HepG2 (cell line): ENCODE results near the gene HMBS. TPM values are rescaled to one million over a fixed set of nuclear protein-coding genes. Genes with fewer than 3 reads are reported as not detected.
A peak's percentile ranks its signal among the peaks of the same experiment; 100 is the strongest.

Experiments
- AKAP8 ChIP-seq: sonication (generic); formaldehyde crosslinking; IDR thresholded peaks from 2 replicates; pipeline ENCODE4 v1.5.1; 2020; ENCODE audit warnings: mild to moderate bottlenecking, missing genetic modification reagents
- CHD4 ChIP-seq: fragments of 200-600 bp; sonication (generic); IDR thresholded peaks from 2 replicates; pipeline ENCODE4 v1.7.0; 2017; ENCODE audit warnings: mild to moderate bottlenecking, low read length, borderline replicate concordance
- DPF2 ChIP-seq: sonication (generic); formaldehyde crosslinking; IDR thresholded peaks from 2 replicates; pipeline ENCODE4 v1.4.0; 2020; ENCODE audit warnings: mild to moderate bottlenecking, low read depth, missing genetic modification reagents, borderline replicate concordance
- ERF ChIP-seq: IDR thresholded peaks from 2 replicates; pipeline ENCODE4 v1.6.1; 2018; ENCODE audit warnings: missing biosample characterization, missing genetic modification reagents
- FOXP1 ChIP-seq, 2 experiments: fragments of 450-650 bp in 1 of 2; IDR thresholded peaks; 2 replicates each; pipeline ENCODE4 v1.6.1; 2017 to 2018; ENCODE audit warnings: antibody characterized with exemption in 1 of 2
- JUND ChIP-seq: sonication (generic); formaldehyde crosslinking; IDR thresholded peaks from 2 replicates; pipeline ENCODE4 v1.8.0; 2022; ENCODE audit warnings: mild to moderate bottlenecking, missing genetic modification reagents
- MEIS1 ChIP-seq: sonication (generic); formaldehyde crosslinking; IDR thresholded peaks from 2 replicates; pipeline ENCODE4 v1.9.0; 2021; ENCODE audit warnings: mild to moderate bottlenecking, missing genetic modification reagents, moderate library complexity, borderline replicate concordance
- NR2C2 ChIP-seq: sonication (generic); formaldehyde crosslinking; IDR thresholded peaks from 2 replicates; pipeline ENCODE4 v1.4.0; 2020; ENCODE audit warnings: missing genetic modification reagents, mild to moderate bottlenecking, moderate library complexity, borderline replicate concordance
- RBAK ChIP-seq: sonication (generic); formaldehyde crosslinking; IDR thresholded peaks from 2 replicates; pipeline ENCODE4 v1.5.1; 2020; ENCODE audit warnings: mild to moderate bottlenecking, missing genetic modification reagents
- SMAD9 ChIP-seq: sonication (generic); formaldehyde crosslinking; IDR thresholded peaks from 2 replicates; pipeline ENCODE4 v1.5.1; 2020; ENCODE audit warnings: mild to moderate bottlenecking, missing genetic modification reagents
- SNRNP70 ChIP-seq: fragments of 200-400 bp; formaldehyde crosslinking; IDR thresholded peaks from 2 replicates; pipeline ENCODE4 v1.6.1; 2017; ENCODE audit warnings: mild to moderate bottlenecking, low read depth, low read length, moderate library complexity
- SP1 ChIP-seq, 2 experiments: fragments of 450-650 bp in 1 of 2; sonication (generic) in 1 of 2; formaldehyde crosslinking in 1 of 2; IDR thresholded peaks; 2 replicates each; pipeline versions ENCODE4 v1.4.0 to v1.6.1; 2016 to 2020; ENCODE audit warnings: missing genetic modification reagents in 1 of 2
- TGIF2 ChIP-seq: IDR thresholded peaks from 2 replicates; pipeline ENCODE4 v1.6.1; 2016; ENCODE audit warnings: control low read depth, missing compliant biosample characterization
- ZBTB7A ChIP-seq: sonication (generic); formaldehyde crosslinking; IDR thresholded peaks from 2 replicates; pipeline ENCODE4 v1.8.0; 2022; ENCODE audit warnings: mild to moderate bottlenecking, missing genetic modification reagents
- ZKSCAN8 ChIP-seq: IDR thresholded peaks from 2 replicates; pipeline ENCODE4 v1.6.1; 2016; ENCODE audit warnings: borderline replicate concordance, missing genetic modification reagents, missing compliant biosample characterization
- ZMAT3 ChIP-seq: sonication (generic); formaldehyde crosslinking; conservative IDR thresholded peaks from 2 replicates; pipeline ENCODE4 v1.7.0; 2021; ENCODE audit warnings: missing genetic modification reagents
- ZNF484 ChIP-seq: sonication (generic); formaldehyde crosslinking; IDR thresholded peaks from 2 replicates; pipeline ENCODE4 v1.5.1; 2020; ENCODE audit warnings: mild to moderate bottlenecking, low read depth, missing genetic modification reagents, borderline replicate concordance
- ZNF543 ChIP-seq: sonication (generic); formaldehyde crosslinking; IDR thresholded peaks from 2 replicates; pipeline ENCODE4 v1.4.0; 2020; ENCODE audit warnings: mild to moderate bottlenecking, missing genetic modification reagents
- ZNF549 ChIP-seq: sonication (generic); formaldehyde crosslinking; IDR thresholded peaks from 2 replicates; pipeline ENCODE4 v1.5.0; 2020; ENCODE audit warnings: missing genetic modification reagents
- ZNF619 ChIP-seq: sonication (generic); formaldehyde crosslinking; IDR thresholded peaks from 2 replicates; pipeline ENCODE4 v1.4.0; 2020; ENCODE audit warnings: mild to moderate bottlenecking, missing genetic modification reagents
- ZNF768 ChIP-seq: sonication (generic); formaldehyde crosslinking; IDR thresholded peaks from 2 replicates; pipeline ENCODE4 v1.4.0; 2020; ENCODE audit warnings: missing genetic modification reagents
- ZNF841 ChIP-seq: sonication (generic); formaldehyde crosslinking; IDR thresholded peaks from 2 replicates; pipeline ENCODE4 v1.8.1; 2023; ENCODE audit warnings: missing genetic modification reagents, borderline replicate concordance
- polyA plus RNA-seq, 8 experiments: library from polyadenylated mRNA; depleted of rRNA in 3 of 8; stranded (reverse) in 7 of 8; unstranded in 1 of 8; fragments of >200 nt; fragmentation: Illumina TruSeq in 4 of 8; extraction: Trizol in 4 of 8; gene quantifications; 2 replicates each; pipeline versions ENCODE4 v1.2.1 to v1.2.3, GENCODE V29; 2011 to 2016; ENCODE audit warnings: low read depth in 4 of 8, missing spikeins in 1 of 8, mixed read lengths in 1 of 8; ENCODE audit not compliant: insufficient read depth in 1 of 8
- total RNA-seq, 5 experiments: library from RNA; depleted of rRNA; stranded (reverse); fragments of >200 nt; fragmentation: Illumina TruSeq; extraction: Trizol; gene quantifications; 2 replicates each; pipeline ENCODE4 v1.2.3, GENCODE V29; 2016; ENCODE audit warnings: low read depth in 1 of 5
- TF ChIP-seq, protein P1 (sequence below): sonication (generic); formaldehyde crosslinking; IDR thresholded peaks from 2 replicates; pipeline ENCODE4 v1.4.0; 2020; ENCODE audit warnings: missing genetic modification reagents
- TF ChIP-seq, protein P2 (sequence below): sonication (generic); formaldehyde crosslinking; IDR thresholded peaks from 2 replicates; pipeline ENCODE4 v1.4.0; 2020; ENCODE audit warnings: missing genetic modification reagents
- TF ChIP-seq, protein P3 (sequence below): sonication (generic); formaldehyde crosslinking; IDR thresholded peaks from 2 replicates; pipeline ENCODE4 v1.5.0; 2020; ENCODE audit warnings: mild to moderate bottlenecking, missing genetic modification reagents

Gene HMBS
- total and polyA plus RNA-seq, 2 of the 13 experiments (the other 11 are each of a cell fraction or from before 2014, with no cell fraction given), result 9.4 to 46.9 TPM

DNA sequence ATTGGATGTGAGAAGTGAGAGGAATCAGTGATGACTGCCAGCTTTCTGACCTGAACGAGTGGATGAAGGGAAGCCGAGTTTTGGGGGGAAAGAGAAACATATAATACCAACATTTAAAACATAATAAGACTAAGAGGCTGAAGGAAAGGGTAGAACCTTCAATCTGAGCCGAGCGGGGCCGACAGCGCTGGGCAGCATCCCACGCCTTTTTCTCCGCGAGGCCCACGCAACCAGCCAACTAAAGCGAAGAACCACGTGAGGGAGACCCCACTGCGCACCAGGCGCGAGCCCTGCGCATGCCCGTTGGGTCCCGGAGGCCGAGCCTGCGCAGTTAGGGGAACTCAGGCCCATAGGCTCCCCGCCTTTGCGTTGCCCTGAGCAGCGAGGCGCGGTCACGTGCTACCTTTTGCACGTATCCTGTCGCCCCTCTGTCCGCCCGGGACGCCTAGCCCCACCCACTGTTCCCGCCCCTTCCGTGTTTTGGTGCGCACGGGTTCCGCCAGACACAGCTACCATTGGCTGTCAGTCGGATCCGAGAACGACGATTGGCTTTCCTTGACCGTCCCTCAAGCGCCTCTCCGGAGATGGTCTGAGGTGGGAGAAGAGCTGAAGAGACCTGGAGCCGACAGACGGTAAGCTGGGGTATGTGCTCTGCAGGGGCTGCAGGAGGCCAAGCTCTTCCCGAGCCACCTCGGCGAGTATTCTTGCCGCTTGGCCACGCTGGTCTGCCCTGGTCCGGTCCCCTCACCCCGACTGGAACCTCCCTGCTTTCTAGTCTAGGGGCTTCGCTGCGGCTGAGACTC, 36.5 kb downstream of the HMBS start, which contains the start of gene HINFP (continued):
- TF ChIP-seq CHD4 (no peak), DPF2 (CRISPR knock-in tag) (no peak; the same call in 1 of the 2 replicates), ZNF619 (CRISPR knock-in tag) (no peak), MEIS1 (CRISPR knock-in tag) (0 out of 2 replicates have a peak, but pooled peaks have one; percentile 15), FOXP1 (IDR thresholded peaks at IDR 0.05) (no peak), FOXP1 (CRISPR knock-in tag; IDR thresholded peaks at IDR 0.05) (no peak), ZKSCAN8 (peak; percentile 16; the same call in 1 of the 2 replicates), SNRNP70 (no peak), ZMAT3 (CRISPR knock-in tag) (no peak), AKAP8 (CRISPR knock-in tag) (no peak), JUND (CRISPR knock-in tag) (no peak), ZNF841 (CRISPR knock-in tag) (no peak), ZNF549 (CRISPR knock-in tag) (no peak), ERF (CRISPR knock-in tag) (peak; percentile 13), NR2C2 (CRISPR knock-in tag) (no peak; the same call in 1 of the 2 replicates), TGIF2 (peak; percentile 69), ZNF484 (CRISPR knock-in tag) (no peak), ZBTB7A (no peak), SP1 (IDR thresholded peaks at IDR 0.05) (no peak), SP1 (CRISPR knock-in tag; IDR thresholded peaks at IDR 0.05) (peak; percentile 85), ZNF768 (no peak; the same call in 1 of the 2 replicates), RBAK (CRISPR knock-in tag) (no peak), ZNF543 (CRISPR knock-in tag) (0 out of 2 replicates have a peak, but pooled peaks have one; percentile 22), SMAD9 (no peak)
- TF ChIP-seq, protein P1, sequence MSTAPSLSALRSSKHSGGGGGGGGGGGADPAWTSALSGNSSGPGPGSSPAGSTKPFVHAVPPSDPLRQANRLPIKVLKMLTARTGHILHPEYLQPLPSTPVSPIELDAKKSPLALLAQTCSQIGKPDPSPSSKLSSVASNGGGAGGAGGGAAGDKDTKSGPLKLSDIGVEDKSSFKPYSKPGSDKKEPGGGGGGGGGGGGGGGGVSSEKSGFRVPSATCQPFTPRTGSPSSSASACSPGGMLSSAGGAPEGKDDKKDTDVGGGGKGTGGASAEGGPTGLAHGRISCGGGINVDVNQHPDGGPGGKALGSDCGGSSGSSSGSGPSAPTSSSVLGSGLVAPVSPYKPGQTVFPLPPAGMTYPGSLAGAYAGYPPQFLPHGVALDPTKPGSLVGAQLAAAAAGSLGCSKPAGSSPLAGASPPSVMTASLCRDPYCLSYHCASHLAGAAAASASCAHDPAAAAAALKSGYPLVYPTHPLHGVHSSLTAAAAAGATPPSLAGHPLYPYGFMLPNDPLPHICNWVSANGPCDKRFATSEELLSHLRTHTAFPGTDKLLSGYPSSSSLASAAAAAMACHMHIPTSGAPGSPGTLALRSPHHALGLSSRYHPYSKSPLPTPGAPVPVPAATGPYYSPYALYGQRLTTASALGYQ, result no peak
- TF ChIP-seq, protein P2, sequence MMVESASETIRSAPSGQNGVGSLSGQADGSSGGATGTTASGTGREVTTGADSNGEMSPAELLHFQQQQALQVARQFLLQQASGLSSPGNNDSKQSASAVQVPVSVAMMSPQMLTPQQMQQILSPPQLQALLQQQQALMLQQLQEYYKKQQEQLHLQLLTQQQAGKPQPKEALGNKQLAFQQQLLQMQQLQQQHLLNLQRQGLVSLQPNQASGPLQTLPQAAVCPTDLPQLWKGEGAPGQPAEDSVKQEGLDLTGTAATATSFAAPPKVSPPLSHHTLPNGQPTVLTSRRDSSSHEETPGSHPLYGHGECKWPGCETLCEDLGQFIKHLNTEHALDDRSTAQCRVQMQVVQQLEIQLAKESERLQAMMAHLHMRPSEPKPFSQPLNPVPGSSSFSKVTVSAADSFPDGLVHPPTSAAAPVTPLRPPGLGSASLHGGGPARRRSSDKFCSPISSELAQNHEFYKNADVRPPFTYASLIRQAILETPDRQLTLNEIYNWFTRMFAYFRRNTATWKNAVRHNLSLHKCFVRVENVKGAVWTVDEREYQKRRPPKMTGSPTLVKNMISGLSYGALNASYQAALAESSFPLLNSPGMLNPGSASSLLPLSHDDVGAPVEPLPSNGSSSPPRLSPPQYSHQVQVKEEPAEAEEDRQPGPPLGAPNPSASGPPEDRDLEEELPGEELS (CRISPR knock-in tag), result no peak
- TF ChIP-seq, protein P3, sequence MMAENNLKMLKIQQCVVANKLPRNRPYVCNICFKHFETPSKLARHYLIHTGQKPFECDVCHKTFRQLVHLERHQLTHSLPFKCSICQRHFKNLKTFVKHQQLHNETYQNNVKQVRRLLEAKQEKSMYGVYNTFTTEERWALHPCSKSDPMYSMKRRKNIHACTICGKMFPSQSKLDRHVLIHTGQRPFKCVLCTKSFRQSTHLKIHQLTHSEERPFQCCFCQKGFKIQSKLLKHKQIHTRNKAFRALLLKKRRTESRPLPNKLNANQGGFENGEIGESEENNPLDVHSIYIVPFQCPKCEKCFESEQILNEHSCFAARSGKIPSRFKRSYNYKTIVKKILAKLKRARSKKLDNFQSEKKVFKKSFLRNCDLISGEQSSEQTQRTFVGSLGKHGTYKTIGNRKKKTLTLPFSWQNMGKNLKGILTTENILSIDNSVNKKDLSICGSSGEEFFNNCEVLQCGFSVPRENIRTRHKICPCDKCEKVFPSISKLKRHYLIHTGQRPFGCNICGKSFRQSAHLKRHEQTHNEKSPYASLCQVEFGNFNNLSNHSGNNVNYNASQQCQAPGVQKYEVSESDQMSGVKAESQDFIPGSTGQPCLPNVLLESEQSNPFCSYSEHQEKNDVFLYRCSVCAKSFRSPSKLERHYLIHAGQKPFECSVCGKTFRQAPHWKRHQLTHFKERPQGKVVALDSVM (CRISPR knock-in tag), result no peak
